Kidney (tissue), 14 donors: ENCODE measurements around the gene SH3RF3. TPM values are rescaled to one million over a fixed set of nuclear protein-coding genes. Genes with fewer than 3 reads are reported as not detected.

Experiments
- DNase-seq, 5 donors: peaks; one replicate each; pipeline ENCODE4 v3.0.0-alpha.2; 2013 to 2020
- FAIRE-seq: peaks from 2 replicates; lab custom pipeline; 2012; peaks lifted over from hg19 to GRCh38; lab: Jason Lieb, UNC
- H3K27ac ChIP-seq, 2 donors: one replicate each; pipeline ENCODE4 v1.7.0; 2013; ENCODE audit warnings: low read depth in 2 of 2, low read length in 2 of 2, inconsistent platforms in 1 of 2
- H3K27me3 ChIP-seq: one replicate; pipeline ENCODE4 v1.7.1; 2013; ENCODE audit warnings: low read length, inconsistent platforms; ENCODE audit not compliant: control insufficient read depth, insufficient read depth
- H3K36me3 ChIP-seq, 3 donors: one replicate each; pipeline versions ENCODE4 v1.7.0 to v1.7.1; 2013; ENCODE audit warnings: low read length in 3 of 3, control low read depth in 1 of 3, inconsistent platforms in 1 of 3; ENCODE audit not compliant: insufficient read depth in 3 of 3, control insufficient read depth in 2 of 3
- H3K4me1 ChIP-seq, 3 donors: one replicate each; pipeline versions ENCODE4 v1.7.0 to v1.7.1; 2013; ENCODE audit warnings: low read length in 3 of 3, inconsistent platforms in 1 of 3, low read depth in 1 of 3; ENCODE audit not compliant: control insufficient read depth in 2 of 3, insufficient read depth in 2 of 3
- H3K4me3 ChIP-seq, 3 donors: one replicate each; pipeline versions ENCODE4 v1.7.0 to v1.8.1; 2013; ENCODE audit warnings: low read length in 3 of 3, control low read depth in 1 of 3, inconsistent platforms in 1 of 3
- H3K9ac ChIP-seq, 3 donors: one replicate each; pipeline versions ENCODE4 v1.7.0 to v1.7.1; 2013; ENCODE audit warnings: low read length in 3 of 3, control low read depth in 1 of 3, inconsistent platforms in 1 of 3
- H3K9me3 ChIP-seq, 3 donors: one replicate each; pipeline versions ENCODE4 v1.7.0 to v1.7.1; 2013; ENCODE audit warnings: low read length in 3 of 3, control low read depth in 1 of 3, inconsistent platforms in 1 of 3; ENCODE audit not compliant: control insufficient read depth in 2 of 3, insufficient read depth in 1 of 3
- intact Hi-C: fragments of 100-400 bp; cut with DNase I; formaldehyde crosslinking; loops from one replicate; pipeline ENCODE4 v1.11.1; 2022
- polyA plus RNA-seq: library from polyadenylated mRNA; stranded (reverse); fragments of 350-450 nt; fragmentation: Illumina TruSeq; extraction: RNeasy Lipid Tissue Mini Kit (QIAGEN cat#74804); gene quantifications from one replicate; pipeline ENCODE4 v1.2.3, GENCODE V29; 2014; ENCODE audit warnings: low read depth, low replicate concordance; ENCODE audit not compliant: insufficient read depth
- total RNA-seq: library from RNA; stranded (reverse); fragmentation: NEBNext Ultra II Directional; extraction: Animal tissue kit (Norgen Biotek cat#: 25700); gene quantifications from one replicate; pipeline ENCODE4 v1.2.1, GENCODE V29; 2021
- TF ChIP-seq, protein P1 (sequence below): IDR thresholded peaks from 3 replicates; pipeline ENCODE4 v1.5.1; 2012; ENCODE audit warnings: mild to moderate bottlenecking, moderate library complexity, borderline replicate concordance; ENCODE audit not compliant: insufficient read depth; ENCODE audit errors: extremely low read depth
- donor health status: control.
- donor health status: control.
- donor health status: control.
- donor health status: control.
- donor health status: control.
- donor health status: DM: yes; HTN: yes; CAD: no.
- donor health status: Normal renal cell carcinoma (clear cell type).

SH3RF3 gene
- total and polyA plus RNA-seq, 2 donors from 2014 or later: 1.7 to 10.7 TPM

DNA sequence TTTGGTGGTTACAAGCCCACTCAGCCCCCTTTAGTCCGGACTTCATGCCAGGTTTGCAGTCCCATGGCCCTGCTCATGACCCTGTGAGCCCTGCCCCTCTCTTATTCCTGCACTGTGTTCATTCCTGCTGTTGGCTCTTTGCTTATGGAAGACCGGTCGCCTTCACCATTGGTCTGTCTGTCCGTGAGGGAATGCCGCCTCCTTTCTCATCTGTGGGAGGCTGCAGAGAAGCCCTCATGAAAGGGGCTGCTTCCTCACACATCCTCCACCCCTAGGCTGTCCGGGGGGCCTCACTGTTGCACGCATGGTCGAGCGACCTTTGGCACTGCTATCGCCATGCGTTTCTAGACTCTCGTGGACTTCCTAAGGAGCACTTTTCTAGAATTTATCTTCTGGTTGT, 16.3 kb downstream of the SH3RF3 start:
- TF ChIP-seq, protein P1, sequence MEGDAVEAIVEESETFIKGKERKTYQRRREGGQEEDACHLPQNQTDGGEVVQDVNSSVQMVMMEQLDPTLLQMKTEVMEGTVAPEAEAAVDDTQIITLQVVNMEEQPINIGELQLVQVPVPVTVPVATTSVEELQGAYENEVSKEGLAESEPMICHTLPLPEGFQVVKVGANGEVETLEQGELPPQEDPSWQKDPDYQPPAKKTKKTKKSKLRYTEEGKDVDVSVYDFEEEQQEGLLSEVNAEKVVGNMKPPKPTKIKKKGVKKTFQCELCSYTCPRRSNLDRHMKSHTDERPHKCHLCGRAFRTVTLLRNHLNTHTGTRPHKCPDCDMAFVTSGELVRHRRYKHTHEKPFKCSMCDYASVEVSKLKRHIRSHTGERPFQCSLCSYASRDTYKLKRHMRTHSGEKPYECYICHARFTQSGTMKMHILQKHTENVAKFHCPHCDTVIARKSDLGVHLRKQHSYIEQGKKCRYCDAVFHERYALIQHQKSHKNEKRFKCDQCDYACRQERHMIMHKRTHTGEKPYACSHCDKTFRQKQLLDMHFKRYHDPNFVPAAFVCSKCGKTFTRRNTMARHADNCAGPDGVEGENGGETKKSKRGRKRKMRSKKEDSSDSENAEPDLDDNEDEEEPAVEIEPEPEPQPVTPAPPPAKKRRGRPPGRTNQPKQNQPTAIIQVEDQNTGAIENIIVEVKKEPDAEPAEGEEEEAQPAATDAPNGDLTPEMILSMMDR: no peak
- FAIRE-seq: no peak
- H3K27ac ChIP-seq: no peak overlapping the region

DNA sequence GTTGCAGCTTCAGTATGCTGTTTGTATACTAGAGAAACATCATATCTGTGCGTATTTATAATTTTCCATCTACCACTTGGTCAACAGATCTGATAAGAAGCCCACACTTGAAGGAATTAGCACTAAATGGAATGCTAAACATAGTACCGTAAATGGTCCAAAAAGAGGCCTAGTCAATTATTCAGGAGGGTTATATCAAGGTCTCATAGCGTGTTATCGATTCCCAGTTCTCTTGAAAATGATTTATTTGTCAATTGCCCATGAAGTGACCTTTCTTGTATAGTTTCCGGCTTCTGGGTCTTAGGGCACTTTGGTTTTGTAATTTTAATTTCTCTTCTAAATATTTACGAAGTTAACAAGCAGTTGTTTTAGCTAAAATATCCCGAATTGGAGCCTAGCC, 18.4 kb downstream of the SH3RF3 start:
- Histone ChIP-seq H3K9me3 (no peaks in the 10 kb centered on the region), H3K9ac (no peak overlapping the region), H3K4me3 (no peak overlapping the region), H3K4me1 (no peaks in the 10 kb centered on the region), H3K27ac (no peak overlapping the region), H3K36me3 (no peaks in the 10 kb centered on the region), H3K27me3 (no peaks in the 10 kb centered on the region)
- no peak for FAIRE-seq
- DNase-seq: no peak
- TF ChIP-seq, protein P1: no peak
- intact Hi-C loops: no loop called here

More for the DNA sequence above, 16.3 kb downstream of the SH3RF3 start:
- no peaks in the 10 kb centered on the region for H3K4me1 ChIP-seq
- H3K36me3 ChIP-seq: no peaks in the 10 kb centered on the region
- no peak overlapping the region for H3K9ac ChIP-seq
- DNase-seq: no peak
- H3K9me3 ChIP-seq: no peaks in the 10 kb centered on the region
- no peak overlapping the region for H3K4me3 ChIP-seq
- H3K27me3 ChIP-seq: no peaks in the 10 kb centered on the region
- intact Hi-C loops: no loop called here

DNA sequence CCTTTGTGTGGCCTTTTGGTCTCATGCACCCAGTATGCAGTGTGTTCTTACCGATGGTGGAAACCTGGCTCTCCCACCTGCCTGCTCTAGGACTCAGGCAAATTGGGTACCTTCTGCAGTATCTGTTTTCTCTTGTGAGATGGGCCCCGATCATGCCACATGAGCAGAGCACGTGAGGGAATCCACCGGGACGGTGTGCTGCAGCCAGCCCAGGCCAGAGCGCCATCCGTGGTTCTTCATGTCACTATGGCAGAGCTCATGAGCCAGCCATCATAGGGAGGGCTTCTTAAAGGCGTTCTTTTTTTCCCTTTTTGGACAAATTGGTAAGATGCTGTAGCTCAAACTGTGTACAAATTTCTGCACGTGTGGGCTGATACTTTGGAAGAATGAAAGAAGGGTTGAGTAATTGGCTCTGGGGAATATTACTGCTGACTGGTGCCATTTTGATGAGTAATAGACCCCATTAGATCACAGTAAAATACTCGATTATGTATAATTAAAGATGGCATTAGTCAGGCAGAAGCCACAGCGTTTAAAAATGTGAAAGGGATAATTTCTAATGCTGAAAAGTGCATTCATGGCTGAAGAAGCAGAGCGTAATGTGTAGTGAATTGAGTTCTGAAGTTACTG, 19.2 kb downstream of the SH3RF3 start:
- no peak for FAIRE-seq
- Histone ChIP-seq H3K9ac (no peak overlapping the region), H3K4me1 (no peaks in the 10 kb centered on the region), H3K4me3 (no peak overlapping the region), H3K9me3 (no peaks in the 10 kb centered on the region), H3K36me3 (no peaks in the 10 kb centered on the region), H3K27ac (no peak overlapping the region), H3K27me3 (no peaks in the 10 kb centered on the region)
- TF ChIP-seq, protein P1: no peak
- intact Hi-C loops: no loop called here
- no peak for DNase-seq
